Measurements from ENCODE around the gene HMOX1. TPM values are rescaled to one million over a fixed set of nuclear protein-coding genes. Genes with fewer than 3 reads are reported as not detected.

The HMOX1 gene
- total and polyA plus RNA-seq, 2 of the 13 experiments (the other 11 are each of a cell fraction or from before 2014, with no cell fraction given): 53.6 to 67.4 TPM

- TF ChIP-seq TCF7 (IDR thresholded peaks at IDR 0.05; ENCODE audit: low read depth) (peak; percentile 59; the same call in 1 of the 2 replicates), EED (CRISPR knock-in tag; IDR thresholded peaks at IDR 0.05) (0 out of 2 replicates have a peak, but pooled peaks have one; percentile 32), HOXA5 (CRISPR knock-in tag; IDR thresholded peaks at IDR 0.05) (peak; percentile 63), ZNF670 (CRISPR knock-in tag; IDR thresholded peaks at IDR 0.05; ENCODE audit: borderline replicate concordance) (0 out of 2 replicates have a peak, but pooled peaks have one; percentile 20), MEIS1 (CRISPR knock-in tag; IDR thresholded peaks at IDR 0.05; ENCODE audit: borderline replicate concordance) (no peak; the same call in 1 of the 2 replicates), HIC2 (CRISPR knock-in tag; IDR thresholded peaks at IDR 0.05; ENCODE audit: low read depth) (no peak), ZNF737 (CRISPR knock-in tag; IDR thresholded peaks at IDR 0.05; ENCODE audit: borderline replicate concordance) (no peak), CEBPB (IDR thresholded peaks at IDR 0.05; ENCODE audit: borderline replicate concordance, low read depth, low read length) (peak; percentile 82; the same call in 1 of the 2 replicates), LCORL (IDR thresholded peaks at IDR 0.05) (no peak), LCORL (CRISPR knock-in tag; IDR thresholded peaks at IDR 0.05) (peak; percentile 76), USF2 (IDR thresholded peaks at IDR 0.05; ENCODE audit: low read depth, low read length) (no peak), USF2 (CRISPR knock-in tag; IDR thresholded peaks at IDR 0.05; ENCODE audit: borderline replicate concordance) (no peak), ZMAT3 (CRISPR knock-in tag; conservative IDR thresholded peaks at IDR 0.05) (peak; percentile 45; the same call in 1 of the 2 replicates), ZNF557 (CRISPR knock-in tag; IDR thresholded peaks at IDR 0.05) (0 out of 2 replicates have a peak, but pooled peaks have one; percentile 23), NFIC (IDR thresholded peaks at IDR 0.05; ENCODE audit: low read length) (0 out of 2 replicates have a peak, but pooled peaks have one; percentile 66), YY1 (IDR thresholded peaks at IDR 0.05; ENCODE audit: insufficient read depth, insufficient replicate concordance, low read depth, low read length) (peak; percentile 40), MTA1 (CRISPR knock-in tag; IDR thresholded peaks at IDR 0.05; ENCODE audit: borderline replicate concordance) (peak; percentile 81; the same call in 1 of the 2 replicates), ATF3 (CRISPR knock-in tag; IDR thresholded peaks at IDR 0.05) (peak; percentile 98), RXRB (CRISPR knock-in tag; IDR thresholded peaks at IDR 0.05; ENCODE audit: borderline replicate concordance) (peak; percentile 91), HDAC1 (CRISPR knock-in tag; IDR thresholded peaks at IDR 0.05) (peak; percentile 89), DNMT3B (CRISPR knock-in tag; conservative IDR thresholded peaks at IDR 0.05) (0 out of 2 replicates have a peak, but pooled peaks have one; percentile 24), TBX2 (CRISPR knock-in tag; IDR thresholded peaks at IDR 0.05; ENCODE audit: borderline replicate concordance) (peak; percentile 52; the same call in 1 of the 2 replicates), NCOR1 (IDR thresholded peaks at IDR 0.05; ENCODE audit: borderline replicate concordance, low read length) (peak; percentile 93; the same call in 1 of the 2 replicates), KMT2B (CRISPR knock-in tag; IDR thresholded peaks at IDR 0.05) (peak; percentile 57; the same call in 1 of the 2 replicates), MED8 (CRISPR knock-in tag; IDR thresholded peaks at IDR 0.05; ENCODE audit: insufficient replicate concordance) (peak; percentile 59), SAFB2 (CRISPR knock-in tag; IDR thresholded peaks at IDR 0.05; ENCODE audit: borderline replicate concordance, low read depth) (no peak), NFYC (CRISPR knock-in tag; IDR thresholded peaks at IDR 0.05) (0 out of 2 replicates have a peak, but pooled peaks have one; percentile 28)
Measured at GRCh38 chr22:35376728-35377472, 4.0 kb upstream of the HMOX1 start (continued).
